Measurements from ENCODE around the gene MYOM1.

DNA sequence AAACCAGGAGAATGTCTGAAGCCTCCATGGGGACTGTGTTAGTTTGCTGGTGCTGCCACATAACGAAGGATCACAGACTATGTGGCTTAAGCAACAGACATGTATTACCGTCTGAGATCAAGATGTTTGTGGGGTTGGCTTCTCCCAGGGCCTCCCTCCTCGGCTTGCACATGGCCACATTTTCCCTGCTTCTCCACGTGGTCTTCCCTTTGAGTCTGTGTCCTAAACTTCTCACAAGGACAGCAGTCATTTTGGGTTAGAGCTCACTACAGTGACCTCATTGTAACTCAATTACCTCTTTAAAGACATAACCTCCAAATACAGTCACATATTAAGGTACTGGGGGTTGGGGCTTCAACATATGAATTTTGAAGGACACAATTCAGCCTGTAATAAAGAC is 162.2 kb downstream of the MYOM1 start:
- no peak for TF ChIP-seq POLR2A (IDR thresholded peaks at IDR 0.05)
- TF ChIP-seq, protein P1, sequence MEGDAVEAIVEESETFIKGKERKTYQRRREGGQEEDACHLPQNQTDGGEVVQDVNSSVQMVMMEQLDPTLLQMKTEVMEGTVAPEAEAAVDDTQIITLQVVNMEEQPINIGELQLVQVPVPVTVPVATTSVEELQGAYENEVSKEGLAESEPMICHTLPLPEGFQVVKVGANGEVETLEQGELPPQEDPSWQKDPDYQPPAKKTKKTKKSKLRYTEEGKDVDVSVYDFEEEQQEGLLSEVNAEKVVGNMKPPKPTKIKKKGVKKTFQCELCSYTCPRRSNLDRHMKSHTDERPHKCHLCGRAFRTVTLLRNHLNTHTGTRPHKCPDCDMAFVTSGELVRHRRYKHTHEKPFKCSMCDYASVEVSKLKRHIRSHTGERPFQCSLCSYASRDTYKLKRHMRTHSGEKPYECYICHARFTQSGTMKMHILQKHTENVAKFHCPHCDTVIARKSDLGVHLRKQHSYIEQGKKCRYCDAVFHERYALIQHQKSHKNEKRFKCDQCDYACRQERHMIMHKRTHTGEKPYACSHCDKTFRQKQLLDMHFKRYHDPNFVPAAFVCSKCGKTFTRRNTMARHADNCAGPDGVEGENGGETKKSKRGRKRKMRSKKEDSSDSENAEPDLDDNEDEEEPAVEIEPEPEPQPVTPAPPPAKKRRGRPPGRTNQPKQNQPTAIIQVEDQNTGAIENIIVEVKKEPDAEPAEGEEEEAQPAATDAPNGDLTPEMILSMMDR (IDR thresholded peaks at IDR 0.05): no peak
